Stimulated activated CD8-positive, alpha-beta memory T cell treated with anti-CD3 and anti-CD28 coated beads, Interleukin-12 subunit alpha, Interleukin-12 subunit beta, amount 100 ng/mL, for 1 hour (primary cell): ENCODE data around the gene MTNR1B.

Experiments used
- DNase-seq: peaks from one replicate; pipeline ENCODE4 v3.0.0-alpha.2; 2020; ENCODE audit warnings: low read depth

Gene MTNR1B

DNA sequence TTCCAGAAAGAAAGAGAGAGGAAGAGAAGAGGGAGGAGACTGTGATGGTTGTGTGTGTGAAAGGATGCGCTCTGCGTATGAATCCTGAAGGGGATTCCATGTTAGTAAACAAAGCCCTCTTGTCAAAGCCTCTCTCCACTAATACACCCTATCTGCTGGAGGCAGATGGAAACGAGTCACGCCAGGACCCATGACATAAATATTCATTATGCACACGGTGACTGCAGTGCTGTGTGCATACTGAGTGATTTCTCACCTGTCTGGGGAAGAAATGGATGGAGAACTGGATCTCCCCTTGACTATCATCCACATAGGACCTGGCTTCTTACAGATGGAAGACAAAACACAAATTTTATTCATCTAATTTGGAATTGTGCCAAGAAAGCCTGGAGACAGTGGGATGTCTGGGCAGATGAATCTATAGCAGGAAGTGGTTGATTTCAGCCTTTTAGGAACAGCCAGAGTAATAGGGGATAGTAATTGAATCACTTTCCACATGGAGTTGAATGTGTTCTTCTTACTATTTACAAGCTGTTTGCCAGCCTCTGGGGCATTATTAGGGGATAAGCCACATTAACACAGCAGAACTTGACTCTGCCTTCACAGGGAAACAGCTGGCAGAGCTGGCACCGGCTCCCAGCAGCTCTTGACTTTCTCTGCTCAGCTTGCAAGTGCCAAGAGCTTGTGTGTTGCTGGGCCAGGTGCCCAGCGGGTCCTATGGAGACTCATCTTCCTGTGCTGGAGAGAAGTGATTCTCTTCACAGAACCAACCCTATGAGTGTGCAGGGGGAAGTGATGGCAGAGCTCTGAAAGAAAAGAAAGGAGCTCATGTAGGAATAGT is 9.0 kb downstream of the MTNR1B start:
- no peak for DNase-seq

DNA sequence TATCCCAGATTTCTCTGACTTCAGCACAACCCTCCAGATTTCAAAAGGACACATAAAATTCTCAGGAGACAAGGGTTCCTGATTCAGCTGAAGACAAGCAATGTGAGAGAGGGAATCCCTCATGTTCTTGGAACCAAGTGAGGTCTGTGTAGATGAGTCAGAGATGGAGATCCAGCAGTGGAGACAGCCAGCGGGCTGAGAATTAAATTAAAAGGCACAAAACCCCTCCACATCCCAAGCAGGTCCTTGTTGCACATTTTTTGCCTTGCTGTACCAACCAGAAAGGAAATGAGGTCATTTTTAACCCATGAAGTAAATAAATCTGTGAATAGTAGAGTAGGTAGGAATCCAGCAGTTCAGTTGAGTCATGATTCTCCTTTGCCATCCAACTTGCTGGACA is 9.7 kb downstream of the MTNR1B start:
- DNase-seq: no peak

DNA sequence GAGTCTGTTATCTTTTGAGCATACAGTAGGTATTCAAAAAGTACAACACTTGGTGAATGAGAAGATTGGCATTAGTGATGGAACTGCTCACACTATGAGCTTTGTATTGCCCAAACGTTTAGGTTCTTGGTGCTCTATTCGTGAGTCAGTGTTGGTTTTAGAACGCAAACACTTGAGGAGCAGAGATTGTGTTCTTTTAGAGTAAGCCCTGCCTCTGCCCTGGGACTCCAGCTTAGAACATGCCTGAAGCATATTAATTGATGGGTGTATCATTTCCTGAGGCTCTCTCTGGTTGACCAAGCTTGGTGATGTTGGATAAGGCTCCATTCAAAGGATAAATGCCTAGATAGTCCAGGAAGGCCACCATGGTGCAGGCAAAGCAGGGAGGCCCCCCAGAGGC is 10.9 kb downstream of the MTNR1B start:
- no peak for DNase-seq

DNA sequence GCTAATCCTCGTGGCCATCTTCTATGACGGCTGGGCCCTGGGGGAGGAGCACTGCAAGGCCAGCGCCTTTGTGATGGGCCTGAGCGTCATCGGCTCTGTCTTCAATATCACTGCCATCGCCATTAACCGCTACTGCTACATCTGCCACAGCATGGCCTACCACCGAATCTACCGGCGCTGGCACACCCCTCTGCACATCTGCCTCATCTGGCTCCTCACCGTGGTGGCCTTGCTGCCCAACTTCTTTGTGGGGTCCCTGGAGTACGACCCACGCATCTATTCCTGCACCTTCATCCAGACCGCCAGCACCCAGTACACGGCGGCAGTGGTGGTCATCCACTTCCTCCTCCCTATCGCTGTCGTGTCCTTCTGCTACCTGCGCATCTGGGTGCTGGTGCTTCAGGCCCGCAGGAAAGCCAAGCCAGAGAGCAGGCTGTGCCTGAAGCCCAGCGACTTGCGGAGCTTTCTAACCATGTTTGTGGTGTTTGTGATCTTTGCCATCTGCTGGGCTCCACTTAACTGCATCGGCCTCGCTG is 12.1 kb downstream of the MTNR1B start:
- no peak for DNase-seq

DNA sequence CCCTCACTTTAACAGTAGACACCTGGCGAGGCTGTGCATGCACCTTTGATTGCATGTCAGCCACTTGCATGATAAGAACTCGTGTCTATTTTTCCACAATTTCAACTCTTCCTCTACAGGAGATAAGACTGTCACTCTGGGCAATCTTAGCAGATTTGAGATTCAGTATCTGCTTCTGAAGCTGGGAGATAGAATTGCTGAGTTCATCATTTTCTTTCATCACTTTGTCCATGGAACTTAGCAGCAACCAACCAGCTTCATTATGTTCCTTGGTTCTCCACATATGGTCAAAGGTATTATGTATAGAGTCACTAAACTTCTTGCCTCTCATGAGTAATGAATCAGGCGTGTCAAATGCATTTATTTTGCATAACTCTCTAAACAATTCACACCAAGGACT is 17.1 kb downstream of the MTNR1B start:
- no peak for DNase-seq

DNA sequence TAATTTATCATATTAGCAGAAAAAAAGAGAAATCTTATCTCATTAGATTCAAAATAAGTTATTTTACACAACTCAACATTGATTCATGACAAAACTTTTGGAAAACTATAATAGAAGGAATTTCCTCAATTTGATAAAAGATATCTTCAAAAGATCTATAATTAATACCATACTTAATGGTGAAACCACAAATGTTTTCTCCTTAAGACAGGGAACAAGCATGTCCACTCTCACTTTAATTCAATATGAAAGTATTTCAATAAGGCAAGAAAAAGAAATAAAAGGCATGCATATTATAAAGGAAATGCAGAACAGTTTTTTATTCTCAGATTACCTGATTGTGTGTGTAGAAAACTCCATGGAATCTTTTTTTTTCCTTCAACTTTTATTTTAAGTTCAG is 23.6 kb downstream of the MTNR1B start:
- DNase-seq: no peak

DNA sequence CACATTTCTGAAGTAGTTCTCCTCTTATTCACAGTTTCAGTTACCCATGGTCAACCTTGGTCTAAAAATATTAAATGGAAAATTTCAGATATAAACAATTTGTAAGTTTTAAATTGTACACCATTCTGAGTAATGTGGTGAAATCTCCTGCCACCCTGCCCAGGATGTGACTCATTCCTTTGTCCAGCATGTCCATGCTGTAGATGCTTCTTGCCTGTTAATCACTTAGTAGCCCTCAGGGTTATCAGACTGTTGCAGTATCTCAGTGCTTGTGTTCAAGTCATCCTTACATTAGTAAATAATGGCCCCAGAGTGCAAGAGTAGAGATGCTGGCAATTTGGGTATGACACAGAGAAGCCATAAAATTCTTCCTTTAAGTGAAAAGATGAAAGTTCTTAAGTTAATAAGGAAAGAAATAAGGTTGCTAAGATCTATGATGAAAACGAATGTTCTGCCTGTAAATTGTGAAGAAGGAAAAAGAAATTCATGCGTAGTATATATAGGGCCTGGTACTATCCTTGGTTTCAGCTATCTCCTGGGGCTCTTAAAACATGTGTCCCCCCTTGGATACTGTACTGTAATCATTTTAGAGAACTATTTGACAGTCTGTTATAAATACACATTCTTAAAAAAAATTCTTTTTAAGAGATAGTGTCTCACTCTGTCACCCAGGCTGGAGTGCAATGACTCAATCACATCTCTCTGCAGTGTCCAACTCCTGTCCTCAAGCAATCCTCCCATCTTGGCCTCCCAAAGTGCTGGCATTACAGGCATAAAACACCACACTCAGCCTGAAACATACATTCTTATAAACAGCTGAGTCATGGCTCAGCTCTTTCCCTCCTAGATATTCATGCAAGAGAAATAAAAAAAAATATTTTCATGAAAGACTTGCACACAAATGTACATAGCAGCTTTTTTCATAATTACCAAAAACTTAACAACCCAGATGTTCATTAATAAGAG is 31.3 kb downstream of the MTNR1B start:
- DNase-seq: no peak

DNA sequence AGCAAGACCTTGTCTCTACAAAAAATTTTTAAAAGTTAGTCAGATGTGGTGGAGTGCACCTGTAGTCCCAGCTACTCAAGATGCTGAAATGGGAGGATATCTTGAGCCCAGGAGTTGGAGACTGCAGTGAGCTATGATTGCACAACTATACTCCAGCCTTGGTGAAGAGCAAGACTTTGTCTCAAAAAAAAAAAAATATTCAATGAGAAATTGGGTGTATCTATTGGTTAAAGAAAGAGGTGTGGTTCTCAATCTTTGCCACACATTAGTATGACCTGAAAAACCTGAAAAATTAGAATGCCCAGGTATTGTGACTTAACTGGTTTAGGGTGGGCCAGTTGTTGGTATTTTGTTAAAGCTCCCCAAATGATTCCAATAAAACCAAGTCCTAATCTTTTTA is 32.4 kb downstream of the MTNR1B start:
- DNase-seq: no peak

DNA sequence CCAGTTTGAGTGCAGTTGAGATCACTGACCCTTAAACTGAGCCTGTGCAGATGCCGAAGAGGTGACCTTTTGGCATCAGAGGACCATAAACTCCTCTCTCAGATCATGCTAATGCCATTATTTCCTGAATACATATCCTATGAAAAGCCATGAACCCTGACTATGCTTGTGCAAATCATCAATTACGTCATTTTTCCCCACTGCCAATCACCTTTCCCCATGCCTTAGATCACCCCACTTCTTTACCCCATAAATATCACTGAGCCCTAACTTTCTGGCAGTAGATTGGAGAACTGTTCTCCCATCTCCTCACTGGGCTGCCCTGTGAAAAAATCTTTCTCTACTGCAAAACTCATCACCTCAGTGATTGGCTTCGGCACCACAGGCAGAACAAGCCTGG is 32.9 kb downstream of the MTNR1B start:
- DNase-seq: no peak

DNA sequence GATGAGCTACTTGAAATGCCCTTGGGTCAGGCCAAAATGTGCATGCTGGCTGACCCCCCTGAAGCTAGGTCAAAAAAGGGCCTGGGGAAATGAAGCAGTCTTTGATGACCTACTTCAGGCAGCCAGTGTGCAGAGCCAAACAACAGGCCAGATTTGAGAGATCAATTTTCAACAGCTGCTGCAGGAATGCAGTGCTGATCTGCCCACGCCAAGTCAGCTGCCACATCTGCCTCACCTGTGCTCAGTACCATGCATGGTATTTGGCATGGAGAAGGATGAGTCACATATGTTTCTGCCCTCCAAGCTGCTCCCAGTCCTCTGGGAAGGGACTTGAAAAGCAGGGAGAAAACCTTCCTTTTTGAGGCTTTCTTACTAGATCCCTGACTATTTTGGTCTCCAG is 35.8 kb downstream of the MTNR1B start:
- DNase-seq: no peak

DNA sequence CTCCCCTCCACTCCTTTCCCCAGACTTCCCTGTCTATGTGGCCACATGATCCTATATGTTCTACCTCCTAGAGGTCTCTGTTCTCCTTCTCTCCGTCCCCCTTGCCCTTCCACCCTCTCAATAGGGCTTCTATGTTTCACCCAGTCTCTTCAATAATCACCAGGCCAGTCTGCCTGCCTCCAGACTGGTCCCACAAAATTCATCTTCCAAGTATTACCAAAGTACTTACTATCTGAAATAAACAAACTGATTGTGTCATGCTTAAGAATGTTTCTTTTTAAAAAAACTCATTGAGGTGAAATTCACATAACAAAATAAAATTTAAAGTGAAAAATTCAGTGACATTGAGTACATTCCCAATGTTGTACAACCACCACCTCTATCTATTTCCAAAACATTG is 44.2 kb downstream of the MTNR1B start:
- no peak for DNase-seq

DNA sequence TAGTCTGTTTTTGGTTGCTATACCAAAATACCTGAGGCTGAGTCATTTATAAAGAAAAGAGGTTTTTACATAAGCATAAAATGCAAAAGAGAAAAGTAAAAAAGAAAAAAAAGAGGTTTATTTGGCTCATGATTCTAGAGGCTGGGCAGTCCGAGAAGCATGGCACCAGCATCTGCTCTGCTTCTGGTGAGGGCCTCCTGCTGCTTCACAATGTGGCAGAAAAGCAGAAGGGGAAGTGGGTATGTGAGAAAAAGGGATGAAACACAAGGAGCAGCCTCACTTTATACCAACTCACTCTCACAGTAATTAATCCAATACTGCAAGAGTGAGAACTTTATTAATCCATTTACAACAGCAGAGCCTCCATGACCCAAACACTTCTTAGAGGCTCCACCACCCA is 47.1 kb downstream of the MTNR1B start:
- DNase-seq: no peak

DNA sequence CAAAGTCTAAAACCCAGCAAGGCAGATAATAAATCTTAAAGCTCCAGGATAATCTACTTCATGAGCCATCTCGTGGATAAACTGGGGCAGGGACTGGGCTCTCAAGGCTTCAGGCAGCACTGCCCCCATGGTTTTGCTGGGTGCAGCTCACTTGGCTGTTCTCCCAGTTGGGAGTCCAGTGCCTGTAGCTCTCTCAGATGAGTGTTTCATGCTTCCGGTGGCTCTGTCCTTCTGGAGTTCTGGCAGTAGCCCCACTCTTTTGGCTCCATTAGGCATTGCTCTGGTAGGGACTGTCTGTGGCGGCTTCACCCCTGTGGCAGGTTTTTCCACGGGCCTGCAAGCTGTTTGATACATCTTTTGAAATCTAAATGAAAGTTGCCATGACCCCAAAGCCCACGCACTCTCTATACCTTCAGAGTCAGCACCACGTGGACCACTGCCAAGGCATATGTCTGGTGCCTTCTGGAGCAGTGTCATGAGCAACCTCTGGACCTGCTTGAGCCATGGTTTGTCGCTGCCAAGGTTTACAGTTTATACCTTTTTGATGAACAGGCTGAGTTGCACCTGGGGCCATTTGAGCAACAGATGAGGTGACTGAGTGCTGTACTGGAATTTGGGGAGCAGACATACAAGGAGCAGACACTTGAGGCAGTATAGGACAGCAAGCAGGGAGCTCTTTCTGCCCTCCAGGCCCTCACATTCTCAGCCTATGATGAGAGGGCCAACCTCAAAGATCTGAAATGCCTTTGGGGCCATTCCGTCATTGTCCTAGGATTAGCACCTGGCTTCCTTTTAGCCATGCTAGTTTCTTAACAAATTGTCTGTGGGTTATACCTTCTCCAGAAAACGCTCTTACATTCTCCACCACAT is 48.6 kb downstream of the MTNR1B start:
- DNase-seq: no peak

DNA sequence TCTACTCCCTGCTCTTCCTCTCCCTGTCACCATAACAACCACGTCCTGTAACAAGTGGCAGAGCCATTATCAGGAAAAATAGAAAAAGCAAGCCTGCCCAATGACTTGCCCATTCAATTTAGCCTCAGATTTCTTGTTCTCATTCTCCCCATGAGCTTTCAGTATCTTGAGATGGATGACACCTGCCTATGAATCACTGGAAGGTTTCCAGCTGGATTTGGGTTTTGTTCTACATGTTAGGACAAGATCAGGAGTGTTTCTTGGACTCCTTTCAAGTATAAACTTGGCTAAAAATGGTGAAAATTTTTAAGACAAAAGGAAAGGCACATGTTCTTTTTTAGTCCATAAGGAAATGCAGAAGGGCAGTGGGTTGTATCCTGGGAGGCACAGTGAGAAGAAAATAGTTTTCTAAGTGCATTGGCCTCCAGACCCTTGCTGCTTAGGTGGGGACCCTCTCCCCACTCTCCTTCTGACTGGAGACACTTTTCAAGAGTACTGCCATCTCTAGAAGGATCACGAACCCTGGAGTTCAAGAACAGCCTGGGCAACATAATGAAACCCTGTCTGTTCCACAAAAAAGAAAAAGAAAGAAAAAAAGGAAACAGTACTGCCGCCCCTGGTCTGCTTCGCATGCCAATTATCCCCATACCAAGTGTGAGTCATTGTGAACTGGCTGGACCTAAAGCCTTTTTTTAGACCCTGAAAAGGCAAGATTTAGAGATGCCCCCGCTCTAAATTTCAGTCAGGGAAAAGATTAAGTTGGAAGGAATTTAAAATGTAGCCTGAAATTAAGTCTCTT is 51.0 kb downstream of the MTNR1B start:
- DNase-seq: no peak

DNA sequence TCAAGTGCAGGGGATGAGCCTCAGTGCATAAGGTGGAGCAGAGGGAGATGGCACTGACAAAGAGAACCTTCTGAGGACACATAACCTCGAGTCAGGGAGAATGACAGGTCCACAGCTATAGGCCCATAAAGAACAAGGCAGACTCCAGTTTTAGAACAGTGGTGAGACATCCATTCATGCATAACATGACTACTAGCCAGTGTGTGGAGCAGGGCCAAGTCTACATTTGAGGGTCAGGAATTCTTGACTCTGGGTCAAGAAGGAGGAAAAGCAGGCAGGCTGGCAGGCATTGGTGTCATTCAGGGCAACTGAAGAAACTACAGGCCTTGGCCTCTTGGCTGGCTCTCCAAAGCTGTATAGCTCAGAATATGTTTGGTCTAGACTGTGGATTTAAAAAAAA is 54.9 kb downstream of the MTNR1B start:
- DNase-seq: no peak

DNA sequence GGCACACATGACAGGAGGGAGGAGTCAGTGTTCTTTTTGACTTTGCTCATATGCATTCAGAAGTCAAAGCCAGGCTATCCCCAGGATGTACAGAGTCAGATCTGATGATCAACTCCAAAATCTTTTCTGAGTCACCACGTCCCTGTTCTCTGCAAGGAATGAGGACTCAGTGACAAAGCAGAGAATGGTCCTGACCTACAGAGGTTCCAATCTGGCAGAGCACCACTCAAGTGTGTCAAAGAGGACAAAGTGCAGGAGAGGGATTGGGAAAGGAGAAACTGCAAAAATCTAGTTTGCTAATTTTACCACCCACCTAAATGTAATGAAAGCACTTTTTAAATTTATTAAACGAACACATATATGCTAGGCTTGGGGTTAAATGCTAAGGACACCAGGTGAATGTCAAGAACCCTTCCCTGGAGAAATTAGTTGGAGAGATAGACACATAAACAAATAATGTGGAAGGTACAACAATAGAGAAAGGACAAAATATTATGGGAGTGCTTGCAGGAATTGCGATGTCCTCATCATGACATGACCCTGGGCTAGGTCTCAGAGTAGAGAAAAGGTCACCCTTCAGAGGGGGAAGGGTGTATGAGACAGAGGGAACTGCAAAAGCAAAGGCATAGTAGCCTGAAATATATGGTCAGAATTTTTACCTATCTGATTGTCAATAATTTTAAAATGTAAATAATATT is 56.3 kb downstream of the MTNR1B start:
- DNase-seq: no peak

DNA sequence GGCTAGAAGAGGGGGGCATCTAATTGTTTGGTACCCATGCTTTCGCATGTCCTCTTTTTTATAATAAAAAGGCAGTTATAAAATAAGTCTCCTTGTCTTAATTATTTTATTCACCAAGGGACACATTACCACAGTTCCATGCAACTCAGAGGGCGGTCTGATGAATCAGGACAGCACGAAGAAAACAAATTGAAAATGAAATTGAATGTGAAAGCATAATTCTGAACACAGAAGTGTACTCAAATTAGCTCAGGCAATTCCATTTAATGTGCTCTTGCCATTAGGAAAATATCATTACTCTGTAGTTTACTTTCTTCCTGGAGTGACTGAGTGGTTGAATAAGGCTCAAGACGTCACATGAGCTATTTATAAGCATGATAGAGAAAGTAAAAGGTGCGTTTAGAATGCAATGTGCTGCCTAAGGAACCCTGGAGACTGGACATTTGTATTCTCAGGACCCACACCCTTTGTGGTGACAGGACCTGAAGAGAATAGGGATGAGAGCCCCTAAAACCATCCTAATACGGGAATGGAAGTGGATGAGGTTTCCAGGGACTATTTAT is 59.6 kb downstream of the MTNR1B start:
- no peak for DNase-seq

DNA sequence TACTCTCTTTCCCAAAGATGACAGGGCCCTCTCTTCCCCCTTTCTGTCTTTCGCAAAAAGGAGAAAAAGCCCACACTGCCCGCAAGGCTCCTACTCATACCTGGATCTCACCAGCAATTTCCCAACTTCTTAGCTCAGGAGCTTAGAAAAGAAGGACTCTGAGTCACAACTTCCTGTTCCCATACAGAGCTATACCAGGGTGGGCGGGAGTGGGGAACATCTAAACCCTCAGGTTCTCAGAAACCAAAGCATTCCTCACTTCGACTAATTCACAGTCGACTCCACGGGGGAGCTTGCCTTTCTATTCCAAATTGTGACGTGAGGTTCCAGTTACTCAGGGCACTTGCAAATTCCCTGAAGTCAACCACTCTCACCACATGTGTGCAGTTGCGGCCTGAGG is 61.9 kb downstream of the MTNR1B start:
- no peak for DNase-seq
